H1 (cell line): ENCODE results near the gene ATG7. TPM values are rescaled to one million over a fixed set of nuclear protein-coding genes. Genes with fewer than 3 reads are reported as not detected.

ENCODE experiments used
- FOSL1 ChIP-seq: IDR thresholded peaks from 2 replicates; pipeline ENCODE4 v1.6.1; 2011; ENCODE audit warnings: mild to moderate bottlenecking, low read depth, low read length, moderate library complexity; ENCODE audit not compliant: insufficient read depth
- polyA plus RNA-seq, 7 experiments: library from polyadenylated mRNA; depleted of rRNA in 3 of 7; stranded (reverse) in 5 of 7; unstranded in 2 of 7; fragments of >200 nt in 5 of 7; fragments of 200-250 nt in 2 of 7; gene quantifications; 1 replicate in 5 of 7; 2 replicates in 1 of 7; 4 replicates in 1 of 7; pipeline versions ENCODE4 v1.2.1 to v1.2.3, GENCODE V29; 2011 to 2013; ENCODE audit warnings: missing spikeins in 2 of 7, mixed read lengths in 2 of 7
- total RNA-seq: library from RNA; stranded (reverse); fragmentation: NEBNext Ultra II Directional; extraction: Animal tissue kit (Norgen Biotek cat#: 25700); gene quantifications from 2 replicates; pipeline ENCODE4 v1.2.1, GENCODE V29; 2021

Gene ATG7
- total and polyA plus RNA-seq, 2 of the 8 experiments (the other 6 are each of a cell fraction or from before 2014, with no cell fraction given), result 15.0 to 19.1 TPM

- TF ChIP-seq FOSL1, result no peak
Observed at GRCh38 chr3:11539218-11539617, 267.0 kb downstream of the ATG7 start (continued).
